Activated T-cell treated with anti-CD3 and anti-CD28 coated beads for 4 hours (primary cell): Measurements from ENCODE around the gene PCSK6.

ENCODE experiments used
- DNase-seq: peaks from one replicate; pipeline ENCODE4 v3.0.0-alpha.2; 2020

Gene PCSK6

DNA sequence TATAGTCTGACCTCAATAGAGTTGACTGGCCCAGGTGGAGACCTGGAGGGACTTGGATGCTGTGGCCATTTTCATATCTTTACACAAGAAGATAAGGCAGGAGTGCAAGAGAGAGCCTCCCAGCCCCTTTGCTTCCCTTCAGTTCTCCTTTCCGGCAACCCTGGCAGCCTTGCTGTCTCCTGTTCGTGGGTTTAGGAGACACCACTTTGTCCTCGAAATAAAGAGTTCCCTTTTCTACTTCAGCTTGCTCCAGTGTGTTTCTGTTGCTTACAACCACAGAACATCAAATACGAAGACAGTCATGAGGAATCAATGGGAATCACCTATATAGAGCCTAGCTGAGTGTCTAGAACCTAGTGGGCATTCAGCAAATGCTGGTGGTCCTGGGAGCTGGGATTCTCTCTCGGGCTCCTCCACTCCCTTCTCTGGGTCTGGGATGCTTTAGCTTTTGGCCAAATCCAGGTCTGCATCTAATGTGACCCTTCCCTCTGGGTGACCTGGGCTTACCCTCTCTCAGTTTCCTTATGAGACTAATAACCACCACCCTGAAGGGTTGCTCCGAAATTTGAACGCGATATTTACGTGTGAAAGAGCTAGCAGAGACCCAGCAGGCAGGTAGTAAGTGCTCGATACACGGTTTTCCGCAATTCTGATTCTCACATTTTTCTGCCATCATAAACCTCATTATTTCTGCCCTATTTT, 44.5 kb downstream of the PCSK6 start:
- no peak for DNase-seq

DNA sequence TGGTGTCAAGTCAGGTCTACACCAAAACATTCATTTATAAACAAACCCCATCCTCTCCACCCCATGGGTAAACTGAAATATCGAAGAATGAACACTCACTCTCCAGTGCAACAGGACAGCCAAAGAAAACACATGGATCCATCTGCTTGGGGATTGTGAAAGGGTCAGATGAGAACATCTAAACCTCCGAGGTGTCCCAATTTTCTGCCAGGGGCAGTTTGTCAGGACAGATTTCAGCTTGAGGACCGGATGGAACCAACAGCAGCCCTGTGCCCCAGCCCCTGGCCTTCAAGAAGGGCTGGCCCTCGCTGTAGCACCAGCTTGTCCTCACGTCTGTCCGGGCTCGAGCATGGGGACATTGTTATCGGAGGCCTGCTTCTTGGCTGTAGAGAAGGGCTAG, 45.5 kb downstream of the PCSK6 start:
- no peak for DNase-seq

DNA sequence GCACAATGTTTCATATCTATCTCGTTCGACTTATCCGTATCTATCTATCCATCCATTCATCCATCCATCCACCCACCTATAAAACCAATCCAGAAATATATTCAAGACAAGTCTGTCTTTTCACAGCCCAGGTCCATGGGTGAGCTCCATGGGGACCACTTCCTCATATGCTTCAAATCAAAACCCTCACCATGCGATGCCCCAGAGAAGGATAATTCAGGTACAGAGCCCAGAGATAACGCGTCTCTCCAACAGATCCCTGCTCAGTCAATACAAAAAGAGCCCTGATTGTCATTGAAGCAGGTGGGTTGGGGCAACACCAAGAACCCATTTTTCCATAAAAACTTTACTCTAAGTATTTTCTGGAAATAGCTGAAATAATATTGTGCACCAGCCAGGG, 47.2 kb downstream of the PCSK6 start:
- no peak for DNase-seq

DNA sequence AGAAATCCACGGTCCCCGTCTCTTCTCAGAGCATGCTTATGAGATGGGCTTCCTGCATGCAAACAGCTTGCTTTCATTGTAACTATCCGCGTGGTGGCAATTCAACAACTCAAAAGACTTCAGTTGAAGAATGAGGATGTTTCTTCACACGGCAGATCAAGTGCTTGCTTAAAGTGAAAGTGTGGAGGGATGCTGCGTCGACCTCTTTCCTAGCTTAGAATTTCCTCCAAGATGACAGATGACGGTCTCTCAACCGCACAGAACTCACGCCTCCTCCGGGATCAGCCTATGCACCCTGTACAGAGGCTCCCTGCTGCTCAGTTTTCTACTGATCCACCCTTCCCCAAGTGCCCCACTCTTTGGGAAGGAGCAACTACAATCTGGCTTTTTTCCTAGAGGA, 47.8 kb downstream of the PCSK6 start:
- no peak for DNase-seq

GRCh38 chr15:101440846-101441590, 48.5 kb downstream of the PCSK6 start:
- DNase-seq, result no peak

- DNase-seq, result no peak
These were observed 49.6 kb downstream of the PCSK6 start for GRCh38 chr15:101439920-101440319.

DNA sequence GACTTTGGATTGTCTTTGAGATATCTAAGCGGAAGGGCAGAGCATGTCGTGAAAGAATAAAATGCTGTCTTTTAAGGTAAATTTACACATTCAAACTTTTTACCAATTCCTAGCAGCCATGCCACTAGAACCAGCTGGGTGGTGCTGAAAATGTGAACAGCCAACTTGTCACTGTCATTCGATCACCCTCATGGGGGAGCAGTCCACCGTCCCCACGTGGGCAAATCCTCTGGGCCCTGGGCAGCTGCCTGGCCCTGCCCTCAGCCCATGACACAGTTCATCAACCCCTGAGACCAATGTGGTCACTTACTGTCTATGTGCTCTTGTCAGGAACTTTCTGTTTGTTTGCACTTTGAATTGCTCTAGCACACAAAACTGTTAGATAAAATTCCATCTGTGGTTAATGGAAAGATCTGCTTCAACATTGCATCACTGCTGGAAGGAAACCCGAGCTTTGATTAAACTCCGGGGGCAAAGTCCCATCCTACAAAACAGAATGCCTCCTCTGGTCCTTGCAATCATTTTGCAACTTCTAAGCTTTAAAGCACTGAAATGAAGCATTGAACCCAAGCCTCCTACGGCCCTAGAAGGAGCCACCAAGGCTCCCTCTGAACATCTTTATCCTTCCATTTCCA, 50.1 kb downstream of the PCSK6 start:
- no peak for DNase-seq

- no peak for DNase-seq
These were observed 50.8 kb downstream of the PCSK6 start for GRCh38 chr15:101438482-101439284.

DNA sequence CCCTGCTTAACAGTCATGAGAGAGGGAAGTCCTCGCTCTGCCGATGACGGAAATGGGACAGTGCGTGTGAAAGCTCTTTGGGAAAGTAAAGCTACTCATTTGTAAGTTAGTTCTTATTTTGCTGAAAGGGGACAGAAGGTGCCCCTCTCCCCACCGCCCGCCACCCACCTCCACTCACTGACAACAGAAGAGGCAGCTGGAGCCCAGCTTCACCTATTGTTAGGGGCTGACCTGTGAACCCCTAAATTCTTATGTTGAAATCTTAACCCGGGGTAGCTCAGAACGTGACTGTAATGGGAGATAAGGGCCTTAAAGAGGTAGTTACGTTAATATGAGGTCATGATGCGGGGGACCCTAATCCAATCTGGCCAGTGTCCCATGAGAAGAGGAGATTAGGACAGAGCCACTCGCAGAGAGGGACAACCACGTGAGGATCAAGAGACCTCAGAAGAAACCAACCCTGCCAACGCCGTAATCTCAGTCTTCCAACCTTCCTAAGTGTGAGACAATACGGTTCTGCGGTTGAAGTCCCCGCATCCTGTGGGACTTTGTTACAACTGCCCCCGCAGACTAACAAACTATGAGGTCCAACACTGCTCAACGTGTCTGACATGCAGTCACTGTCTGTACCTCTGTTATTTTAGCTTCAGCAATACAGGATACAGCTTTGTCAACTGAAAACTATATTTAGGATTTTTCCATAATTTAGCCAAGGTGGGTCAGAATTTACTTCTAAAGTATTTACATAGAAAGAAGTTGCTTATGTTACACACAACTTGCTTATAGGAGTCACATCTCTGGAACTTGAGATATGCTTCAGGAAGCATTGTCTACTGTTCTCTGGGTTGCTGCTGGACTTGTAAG, 51.7 kb downstream of the PCSK6 start:
- no peak for DNase-seq

GRCh38 chr15:101437209-101437608, 52.3 kb downstream of the PCSK6 start:
- DNase-seq, result no peak

- no peak for DNase-seq
These were observed 53.0 kb downstream of the PCSK6 start for GRCh38 chr15:101436526-101436925.

- DNase-seq, result no peak
These were observed 53.7 kb downstream of the PCSK6 start for GRCh38 chr15:101435761-101436160.

- no peak for DNase-seq
These were observed 55.2 kb downstream of the PCSK6 start for GRCh38 chr15:101434032-101434920.

DNA sequence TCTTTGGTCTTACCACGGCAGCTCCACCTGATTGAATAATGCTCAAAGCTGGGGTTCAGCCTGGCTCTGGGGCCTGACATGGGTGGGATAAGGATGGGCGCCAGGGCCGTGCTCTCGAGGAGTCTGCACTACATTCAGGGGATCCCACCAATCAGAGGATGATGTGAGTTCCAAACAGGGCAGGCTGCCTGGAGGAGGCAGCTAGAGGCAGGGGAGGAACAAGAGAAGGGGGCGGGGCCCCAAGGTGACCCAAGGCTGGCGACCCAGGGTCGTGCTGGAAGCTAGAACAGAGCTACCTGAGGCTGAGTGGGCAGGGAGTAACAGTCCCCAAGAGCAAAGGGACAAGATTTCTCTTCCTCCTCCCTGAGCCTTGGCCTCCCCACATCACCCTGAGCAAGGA, 56.1 kb downstream of the PCSK6 start:
- DNase-seq, result no peak

DNA sequence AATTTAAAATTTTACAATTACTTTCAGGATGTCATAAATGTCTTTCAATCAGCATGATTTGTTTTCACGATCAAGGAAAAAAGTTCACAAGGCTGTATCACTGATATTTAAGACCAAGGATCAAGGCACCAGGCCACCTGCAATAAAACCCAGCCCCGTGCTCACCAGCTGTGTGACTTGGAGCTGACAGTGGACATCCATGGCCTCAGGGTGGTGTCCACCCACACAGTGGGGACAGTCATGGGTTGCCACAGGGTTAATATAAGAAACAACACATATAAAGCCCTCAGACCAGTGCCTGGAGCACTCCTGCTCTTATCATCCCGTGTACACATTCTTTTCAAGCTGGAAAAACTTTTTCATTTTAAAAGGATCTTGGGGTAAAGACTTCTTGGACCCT, 56.5 kb downstream of the PCSK6 start:
- DNase-seq, result no peak

GRCh38 chr15:101431748-101432147, 57.8 kb downstream of the PCSK6 start:
- DNase-seq, result no peak

DNA sequence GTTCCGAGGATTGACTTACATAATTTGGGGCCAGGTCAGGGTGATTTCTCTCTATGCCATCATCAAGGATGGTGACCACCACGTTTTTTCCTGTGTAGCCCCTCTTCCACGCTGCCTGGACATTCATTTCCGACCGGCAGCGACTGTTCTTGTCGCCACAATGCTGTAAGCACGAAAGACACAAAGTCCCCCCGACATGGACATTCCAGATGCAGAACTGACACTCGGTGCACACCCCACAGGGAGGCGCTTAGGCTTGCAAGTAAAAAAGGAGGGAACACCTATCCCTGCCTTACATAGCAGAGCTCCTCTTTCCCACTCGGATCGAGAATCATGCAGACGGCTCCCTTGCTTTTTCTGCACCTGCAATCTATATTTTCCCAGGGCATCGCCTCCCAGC, 58.2 kb downstream of the PCSK6 start:
- DNase-seq, result no peak

GRCh38 chr15:101429646-101430045, 59.9 kb downstream of the PCSK6 start:
- DNase-seq, result no peak

DNA sequence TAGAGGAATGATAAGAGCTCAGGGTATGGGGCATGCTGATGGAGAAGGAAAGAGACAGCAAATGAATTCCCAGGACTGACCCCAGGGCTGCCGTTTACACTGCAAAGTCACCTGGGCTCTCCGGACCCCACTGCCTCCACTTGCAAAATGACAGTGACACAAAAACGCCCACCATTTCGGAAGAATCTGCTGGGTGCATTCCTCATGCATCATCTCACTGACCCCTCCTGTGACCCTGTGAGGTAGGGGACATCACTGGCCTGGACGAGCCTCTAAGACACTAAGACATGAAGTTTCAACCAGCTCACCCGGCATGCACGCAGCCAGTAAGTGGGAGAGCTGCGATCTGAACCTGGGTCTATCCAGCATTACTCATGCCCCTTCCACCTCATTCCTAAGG, 60.3 kb downstream of the PCSK6 start:
- DNase-seq, result no peak

- no peak for DNase-seq
These were observed 60.7 kb downstream of the PCSK6 start for GRCh38 chr15:101428758-101429157.
